Measurements from ENCODE around the gene SOX10.
"Not testable (repeated sequence)": the region's sequence is repeated elsewhere in the genome, so short reads cannot be mapped to it uniquely, and the experiment has no call there.

SOX10 gene

GRCh38 chr22:37985751-37986281, 1.5 kb upstream of the SOX10 start:
- no peak for DNase-seq

DNA sequence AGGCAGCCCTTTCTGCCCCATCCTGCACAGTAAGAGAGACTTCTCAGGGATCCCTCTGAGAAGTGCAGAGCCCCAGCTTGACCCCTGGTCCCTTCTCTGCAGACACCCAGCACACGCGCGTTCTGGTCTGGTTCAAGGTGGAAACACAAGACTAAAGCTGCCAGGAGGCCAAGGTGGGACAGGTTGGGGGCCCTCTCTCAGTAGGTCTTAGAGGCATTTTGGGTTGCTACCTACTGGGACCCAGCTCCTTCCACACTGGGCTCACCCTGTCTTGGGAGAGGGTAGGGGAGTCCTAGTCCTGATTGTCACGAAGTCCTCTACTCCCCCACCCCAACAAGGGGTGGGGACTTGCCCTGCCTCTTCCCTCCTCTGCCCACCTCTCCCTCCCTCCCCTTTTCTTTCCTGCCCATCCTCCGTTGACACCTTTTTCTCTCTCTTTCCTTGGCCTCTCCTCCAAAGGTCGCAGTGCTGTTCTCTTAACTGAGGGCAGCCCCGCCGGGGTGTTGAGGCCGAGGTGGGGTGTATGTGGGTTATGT, 763 bp upstream of the SOX10 start:
- DNase-seq, result no peak

GRCh38 chr22:37982938-37983859, 1.2 kb downstream of the SOX10 start:
- DNase-seq, result no peak

GRCh38 chr22:37982151-37982785, 2.1 kb downstream of the SOX10 start:
- DNase-seq, result no peak

- DNase-seq, result no peak
Measured at GRCh38 chr22:37981282-37982011, 2.9 kb downstream of the SOX10 start.

DNA sequence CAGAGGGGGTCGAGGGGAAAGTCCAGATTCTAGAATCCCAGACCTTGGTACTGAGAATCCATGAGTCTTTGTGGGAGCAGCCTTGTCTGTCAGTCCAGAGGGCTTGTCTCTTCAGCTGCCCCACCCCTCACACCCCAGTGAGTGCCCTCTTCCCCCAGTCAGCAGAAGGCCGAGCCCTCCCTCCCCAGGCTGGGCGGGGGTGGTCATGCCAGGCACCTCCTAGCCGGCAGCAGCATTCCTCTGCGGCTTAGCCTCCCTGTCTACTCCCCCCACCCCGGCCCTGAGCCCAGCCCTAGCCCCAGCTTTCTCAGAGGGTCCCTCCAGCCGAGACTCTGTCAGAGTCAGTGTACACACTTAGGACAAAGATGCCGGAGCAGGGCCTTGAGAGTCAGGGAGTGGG, 4.6 kb downstream of the SOX10 start:
- DNase-seq, result no peak

DNA sequence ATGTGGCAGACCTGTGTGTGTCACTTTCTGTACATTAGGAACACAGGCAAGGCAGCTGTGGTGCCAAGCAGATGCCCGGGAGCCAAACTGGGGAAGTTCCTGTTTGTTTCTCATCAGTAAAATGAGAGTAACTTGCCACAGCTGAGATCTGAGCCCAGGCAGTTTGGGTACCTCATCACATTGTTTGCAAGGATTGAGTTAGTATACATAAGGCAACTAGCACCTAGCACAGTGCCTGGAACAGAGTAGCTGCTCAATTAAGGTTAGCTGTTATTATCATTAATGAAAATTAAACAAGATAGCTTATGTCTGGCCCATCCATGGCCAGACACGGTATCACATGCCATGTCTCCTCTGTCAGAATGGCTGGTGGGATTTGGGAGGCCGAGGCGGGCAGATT, 7.8 kb downstream of the SOX10 start:
- no peak for DNase-seq

GRCh38 chr22:37976022-37976421, 8.3 kb downstream of the SOX10 start:
- DNase-seq, result not testable (repeated sequence)

- DNase-seq, result no peak
Measured at GRCh38 chr22:37975153-37975552, 9.2 kb downstream of the SOX10 start.

GRCh38 chr22:37973271-37974170, 10.8 kb downstream of the SOX10 start:
- no peak for DNase-seq

- DNase-seq, result no peak
Measured at GRCh38 chr22:37972527-37972926, 11.8 kb downstream of the SOX10 start.

DNA sequence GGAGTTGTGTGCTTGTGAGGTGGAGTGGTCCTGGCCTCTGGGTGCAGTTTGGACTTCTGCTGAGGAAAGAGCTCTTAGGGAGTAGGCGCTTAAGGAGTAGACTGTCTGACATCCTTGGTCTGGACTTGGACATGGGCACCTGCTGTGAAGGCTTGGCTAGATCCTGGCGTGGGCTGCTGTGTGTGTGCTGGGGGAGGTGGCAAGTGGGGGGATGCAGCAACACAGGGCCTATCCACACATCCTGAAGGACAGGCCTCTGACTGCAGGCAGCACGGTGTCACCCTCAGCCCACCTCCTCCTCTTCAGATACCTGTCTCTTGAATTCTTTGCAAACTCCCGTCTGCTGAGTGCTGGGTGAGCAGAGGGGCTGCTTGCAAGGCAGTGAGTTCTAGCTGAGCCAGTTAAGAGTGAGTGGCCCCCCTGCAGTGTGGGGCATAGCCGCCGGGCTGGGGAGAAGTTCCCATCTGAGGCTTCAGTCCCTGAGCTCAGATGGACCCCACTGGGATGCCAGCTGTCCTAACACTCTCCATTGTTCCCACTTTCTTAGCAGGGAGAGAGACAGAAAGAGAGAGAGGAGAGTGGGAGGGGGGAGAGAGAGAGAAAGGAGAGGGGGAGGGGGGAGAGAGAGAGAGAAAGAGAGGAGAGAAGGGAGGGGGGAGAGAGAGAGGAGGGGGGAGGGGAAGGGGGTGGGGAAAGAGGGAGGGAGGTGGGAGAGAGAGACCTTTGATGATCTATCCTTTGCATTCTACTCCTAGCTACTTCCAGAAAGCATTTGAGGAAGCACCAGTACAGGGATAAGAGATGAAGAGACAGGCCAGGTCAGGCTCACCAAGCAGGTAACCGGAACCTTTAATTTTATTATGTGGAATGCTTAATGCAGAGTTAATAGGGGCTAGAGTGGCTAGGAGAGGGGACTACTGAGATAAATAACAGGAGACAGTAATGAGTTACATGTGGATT, 12.6 kb downstream of the SOX10 start:
- no peak for DNase-seq

DNA sequence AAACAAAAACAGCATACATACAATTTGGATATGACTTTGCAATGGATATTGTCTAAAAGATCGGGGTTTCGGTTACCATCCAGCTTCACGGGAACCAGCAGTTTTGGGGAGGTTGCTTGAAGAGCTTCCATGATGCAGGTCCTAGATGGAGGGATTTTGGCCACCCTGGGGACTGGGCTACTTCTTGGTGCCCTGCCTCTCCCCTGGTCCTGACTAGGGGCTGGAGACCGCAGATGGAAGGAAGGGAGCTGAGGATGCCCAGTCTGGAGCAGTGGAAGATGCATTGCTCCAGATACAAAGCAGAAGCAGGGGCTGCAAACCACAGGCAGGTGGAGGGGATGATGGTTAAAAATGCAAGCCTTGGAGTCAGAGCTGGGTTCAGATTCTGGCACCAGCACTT, 13.5 kb downstream of the SOX10 start:
- DNase-seq, result no peak

DNA sequence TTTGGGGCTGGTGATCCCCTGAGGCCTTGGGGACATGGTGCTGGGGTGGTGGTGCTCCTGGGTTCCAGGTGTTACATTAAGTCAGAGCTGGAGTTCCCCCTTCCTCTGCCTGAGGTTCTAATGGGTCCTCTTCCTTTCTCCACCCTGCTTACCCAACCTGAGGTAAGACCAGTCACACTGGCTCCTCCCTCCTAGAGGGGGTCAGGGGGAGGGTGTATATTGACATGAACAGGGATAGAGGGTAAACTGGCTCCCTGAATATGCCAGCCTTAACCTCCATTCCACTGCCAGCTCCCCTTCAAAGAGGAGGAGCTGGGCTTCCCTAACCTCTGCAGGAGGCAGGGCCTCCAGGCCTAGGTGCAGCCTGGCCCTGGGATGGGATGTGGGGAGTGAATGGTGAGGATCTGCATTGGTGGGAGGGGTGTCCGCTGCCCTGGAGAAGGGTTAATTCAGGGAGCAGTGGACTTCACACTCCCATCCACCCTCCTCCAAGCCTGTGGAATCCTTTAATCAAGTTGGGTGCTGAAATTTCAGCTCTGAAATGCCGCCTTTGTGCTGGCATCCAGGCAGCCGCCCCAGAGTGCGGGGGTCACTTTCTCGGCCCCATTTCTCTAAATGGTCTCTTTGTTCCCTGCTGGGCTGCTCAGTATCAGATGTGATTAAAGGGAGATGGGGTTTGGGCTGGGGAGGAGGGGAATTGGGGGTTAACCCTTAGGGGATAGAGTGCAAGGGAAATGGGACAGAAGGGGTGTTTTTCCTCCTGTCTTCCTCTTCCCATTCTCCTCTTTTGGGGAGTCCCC, 15.7 kb downstream of the SOX10 start:
- DNase-seq, result no peak

- no peak for DNase-seq
Measured at GRCh38 chr22:37967637-37968451, 16.5 kb downstream of the SOX10 start.

- no peak for DNase-seq
Measured at GRCh38 chr22:37967147-37967546, 17.2 kb downstream of the SOX10 start.

GRCh38 chr22:37965940-37966664, 18.3 kb downstream of the SOX10 start:
- no peak for DNase-seq

GRCh38 chr22:37961062-37961461, 23.3 kb downstream of the SOX10 start:
- no peak for DNase-seq

Measured in CD4-positive, alpha-beta T cell treated with Interleukin-6 for 4 hours (primary cell).